ENCODE results near the gene SRCAP.

- no peak for TF ChIP-seq BHLHE40 (IDR thresholded peaks at IDR 0.05; ENCODE audit: borderline replicate concordance)
- TF ChIP-seq L3MBTL2 (conservative IDR thresholded peaks at IDR 0.05): no peak
- no peak for TF ChIP-seq ZNF384 (IDR thresholded peaks at IDR 0.05)
- no peak for TF ChIP-seq FOXK2 (IDR thresholded peaks at IDR 0.05)
- no peak for TF ChIP-seq ELF4 (IDR thresholded peaks at IDR 0.05)
- TF ChIP-seq FOXM1 (IDR thresholded peaks at IDR 0.05; ENCODE audit: borderline replicate concordance): no peak
- no peak for TF ChIP-seq ARNT (IDR thresholded peaks at IDR 0.05)
- TF ChIP-seq SUZ12 (IDR thresholded peaks at IDR 0.05): no peak
- TF ChIP-seq SP1 (IDR thresholded peaks at IDR 0.05): no peak
- TF ChIP-seq CTBP1 (IDR thresholded peaks at IDR 0.05; ENCODE audit: borderline replicate concordance): no peak
- TF ChIP-seq TARDBP (IDR thresholded peaks at IDR 0.05): no peak
- TF ChIP-seq NFRKB (IDR thresholded peaks at IDR 0.05): no peak
- TF ChIP-seq FOXA1 (IDR thresholded peaks at IDR 0.05): no peak
- no peak for TF ChIP-seq PKNOX1 (IDR thresholded peaks at IDR 0.05)
Observed at GRCh38 chr16:30656974-30657865, 41.8 kb upstream of the SRCAP start.
